Heart left ventricle (tissue), 16 donors: ENCODE measurements around the gene PYGO2. TPM values are rescaled to one million over a fixed set of nuclear protein-coding genes. Genes with fewer than 3 reads are reported as not detected.

ENCODE experiments used
- ATAC-seq, 4 donors: fragments of 200-7000 bp; cut with Tn5 transposase; one replicate each; pipeline ENCODE4 v1.9.1; 2020 to 2022; ENCODE audit warnings: moderate library complexity in 4 of 4, mild to moderate bottlenecking in 3 of 4, moderate number of reproducible peaks in 1 of 4
- DNase-seq, 5 donors: peaks; one replicate each; pipeline ENCODE4 v3.0.0-alpha.2; 2020
- H3K27ac ChIP-seq, 12 donors: fragments of 200-600 bp; sonication (generic) in 4 of 12; one replicate each; pipeline versions ENCODE4 v1.5.0 to v1.8.0; 2016 to 2022; ENCODE audit warnings: mild to moderate bottlenecking in 2 of 12
- H3K27me3 ChIP-seq, 9 donors: fragments of 200-600 bp; sonication (generic) in 2 of 9; one replicate each; pipeline versions ENCODE4 v1.5.1 to v1.8.0; 2016 to 2022; ENCODE audit warnings: mild to moderate bottlenecking in 3 of 9
- H3K36me3 ChIP-seq, 9 donors: fragments of 200-600 bp; sonication (generic) in 2 of 9; one replicate each; pipeline versions ENCODE4 v1.5.0 to v1.8.0; 2018 to 2022; ENCODE audit warnings: mild to moderate bottlenecking in 2 of 9
- H3K4me1 ChIP-seq, 12 donors: fragments of 200-600 bp; sonication (generic) in 4 of 12; one replicate each; pipeline versions ENCODE4 v1.5.0 to v1.8.0; 2016 to 2022; ENCODE audit warnings: mild to moderate bottlenecking in 3 of 12
- H3K4me3 ChIP-seq, 12 donors: fragments of 200-600 bp; sonication (generic) in 4 of 12; one replicate each; pipeline versions ENCODE4 v1.5.0 to v1.8.0; 2017 to 2022; ENCODE audit warnings: mild to moderate bottlenecking in 9 of 12, moderate library complexity in 4 of 12
- H3K9me3 ChIP-seq, 12 donors: fragments of 200-600 bp; sonication (generic) in 4 of 12; one replicate each; pipeline versions ENCODE4 v1.5.0 to v1.8.0; 2016 to 2022; ENCODE audit warnings: mild to moderate bottlenecking in 1 of 12
- POLR2A ChIP-seq, 2 donors: fragments of 450-650 bp; IDR thresholded peaks; one replicate each; pipeline ENCODE4 v1.6.1; 2017; ENCODE audit warnings: antibody characterized with exemption in 2 of 2, mild to moderate bottlenecking in 2 of 2, moderate library complexity in 2 of 2
- WGBS, 4 donors: extraction: QIAGEN DNeasy Blood & Tissue Kit in 2 of 4; methylation state at CpG; one replicate each; pipeline versions ENCODE4 v1.1.5 to v1.1.7; 2013 to 2018; 5-methylcytosine and 5-hydroxymethylcytosine counted together
- intact Hi-C, 10 donors: fragments of 100-400 bp; cut with DNase I; formaldehyde crosslinking; loops; one replicate each; pipeline versions ENCODE4 v1.11.1 to v1.14.2; 2022
- polyA plus RNA-seq, 2 donors: library from polyadenylated mRNA; stranded (reverse); fragments of 200-250 nt; gene quantifications; one replicate each; pipeline ENCODE4 v1.2.3, GENCODE V29; 2013
- total RNA-seq, 9 donors: library from RNA; depleted of rRNA in 2 of 9; stranded (reverse); fragments of >200 nt in 2 of 9; fragmentation: NEBNext Ultra II Directional in 3 of 9; extraction: Animal tissue kit (Norgen Biotek cat#: 25700) in 3 of 9; gene quantifications; one replicate each; pipeline versions ENCODE4 v1.1.0 to v1.2.4, GENCODE V29; 2016 to 2023
- TF ChIP-seq, protein P1 (sequence below), 12 donors: fragments of 200-600 bp; sonication (generic) in 4 of 12; IDR thresholded peaks; one replicate each; pipeline versions ENCODE4 v1.5.0 to v1.8.0; 2018 to 2022; ENCODE audit warnings: antibody characterized with exemption in 12 of 12, mild to moderate bottlenecking in 5 of 12
- donor health status: ischemic (EF 13 %, LVEDD 7.1; RV severe dilation, severe dysfunction).
- donor health status: healthy with polysubstance abuse.
- donor health status: DM: no; HTN: yes; CAD: no.
- donor health status: DM: no; HTN: no; CAD: no.
- donor health status: ischemic (EF 25% LVEDD 6.9; RV normal size, moderate dysfunction).
- donor health status: ischemic (EF 25% LVEDD 5.7; RV mildly dilated, moderate dysfunction).
- donor health status: healthy.
- donor health status: DM: yes; HTN: yes; CAD: no.
- donor health status: ischemic (EF 35%, LVEDD 5.7; RV mildly dilated, moderate dysfunction).
- donor health status: nonischemic (EF 11% LVEDD 7.7; RV severe dilation, severe dysfunction).
- donor health status: DM: yes; HTN: yes; CAD: no.
- donor health status: PGD.
- donor health status: ischemic (EF 29% LVEDD 5.4; RV normal size, mild dysfunction).
- donor health status: nonischemic (EF 23%, LVEDD 6.1; RV moderate dilation, normal function).

The PYGO2 gene
- total and polyA plus RNA-seq, 11 donors, result 9.7 to 19.2 (median 16.3) TPM

GRCh38 chr1:155004352-155005075 is 42.9 kb upstream of the PYGO2 start:
- DNase-seq (no peak), ATAC-seq (no peak)
- Histone ChIP-seq H3K4me1 (peaks cover 5 to 72% (median 58%) of the 10 kb centered on the region in 12 donors), H3K27ac (peak overlapping the region; percentile 77 to 98 (median 95)), H3K9me3 (no peaks in the 10 kb centered on the region), H3K4me3 (peak overlapping the region; percentile 70 to 96 (median 84)), H3K27me3 (no peaks in the 10 kb centered on the region), H3K36me3 (no peaks in the 10 kb centered on the region)
- 31 to 44% (median 40%) methylated on average over 5 of the region's 5 CpGs for WGBS, 4 donors
- intact Hi-C loops, result loop anchor here in 5 of 10 donors (5.0 kb wide), 3 partner anchors 42 to 48 kb away; partner anchors contain the start of genes ADAM15 (in 4 of the 5) and PYGO2 (in 1 of the 5)
- TF ChIP-seq, protein P1, sequence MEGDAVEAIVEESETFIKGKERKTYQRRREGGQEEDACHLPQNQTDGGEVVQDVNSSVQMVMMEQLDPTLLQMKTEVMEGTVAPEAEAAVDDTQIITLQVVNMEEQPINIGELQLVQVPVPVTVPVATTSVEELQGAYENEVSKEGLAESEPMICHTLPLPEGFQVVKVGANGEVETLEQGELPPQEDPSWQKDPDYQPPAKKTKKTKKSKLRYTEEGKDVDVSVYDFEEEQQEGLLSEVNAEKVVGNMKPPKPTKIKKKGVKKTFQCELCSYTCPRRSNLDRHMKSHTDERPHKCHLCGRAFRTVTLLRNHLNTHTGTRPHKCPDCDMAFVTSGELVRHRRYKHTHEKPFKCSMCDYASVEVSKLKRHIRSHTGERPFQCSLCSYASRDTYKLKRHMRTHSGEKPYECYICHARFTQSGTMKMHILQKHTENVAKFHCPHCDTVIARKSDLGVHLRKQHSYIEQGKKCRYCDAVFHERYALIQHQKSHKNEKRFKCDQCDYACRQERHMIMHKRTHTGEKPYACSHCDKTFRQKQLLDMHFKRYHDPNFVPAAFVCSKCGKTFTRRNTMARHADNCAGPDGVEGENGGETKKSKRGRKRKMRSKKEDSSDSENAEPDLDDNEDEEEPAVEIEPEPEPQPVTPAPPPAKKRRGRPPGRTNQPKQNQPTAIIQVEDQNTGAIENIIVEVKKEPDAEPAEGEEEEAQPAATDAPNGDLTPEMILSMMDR (IDR thresholded peaks at IDR 0.05), result no peak
- no peak for TF ChIP-seq POLR2A (IDR thresholded peaks at IDR 0.05)

DNA sequence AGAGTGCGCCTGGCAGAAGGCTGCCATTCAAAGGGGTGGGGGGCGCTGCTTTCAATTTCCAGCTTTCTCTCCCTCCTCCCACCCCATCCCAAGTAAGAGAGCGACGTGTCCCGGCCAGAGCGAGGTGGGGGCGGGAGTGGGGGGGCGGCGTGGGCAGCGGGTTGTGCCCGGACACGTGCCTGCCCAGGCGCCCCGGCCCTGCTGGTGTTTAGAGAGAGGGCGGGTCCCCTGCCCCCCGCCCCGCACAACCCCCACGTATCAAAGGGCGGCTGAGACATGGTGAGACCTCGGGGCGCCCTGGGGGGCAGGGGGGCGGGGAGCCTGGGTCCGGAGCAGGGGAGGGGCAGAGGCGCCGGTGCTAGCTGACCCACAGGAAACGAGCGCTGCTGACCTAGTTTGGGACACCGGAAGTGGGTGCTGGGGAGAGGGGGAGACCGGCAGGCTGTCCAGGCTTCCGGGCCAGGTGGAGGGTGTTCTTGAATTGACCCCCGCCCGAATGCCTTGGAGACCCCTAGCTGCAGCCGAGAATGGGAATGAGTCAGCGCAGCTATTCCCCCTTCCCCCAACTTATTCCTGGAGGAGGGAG is 42.3 kb upstream of the PYGO2 start:
- DNase-seq (peak; percentile 80 to 89 (median 85)), ATAC-seq (peak in 2 of 4 donors; percentile 4 to 21)
- 1 to 2% (median 1%) methylated on average over 26 to 34 of the region's 34 CpGs for WGBS, 4 donors
- no peaks in the 10 kb centered on the region for H3K27me3 ChIP-seq
- intact Hi-C loops, result loop anchor here in 5 of 10 donors (2.0 to 5.0 kb wide), 5 partner anchors 13 to 67 kb away; partner anchors contain the start of genes ADAM15 (in 4 of the 5), PMVK (in 1 of the 5) and PYGO2 (in 1 of the 5)
- H3K4me1 ChIP-seq, result peaks cover 5 to 74% (median 60%) of the 10 kb centered on the region in 12 donors
- peak overlapping the region; percentile 77 to 98 (median 95) for H3K27ac ChIP-seq
- peak overlapping the region; percentile 70 to 96 (median 84) for H3K4me3 ChIP-seq
- no peaks in the 10 kb centered on the region for H3K36me3 ChIP-seq
- no peaks in the 10 kb centered on the region for H3K9me3 ChIP-seq
- TF ChIP-seq, protein P1 (IDR thresholded peaks at IDR 0.05), result no peak
- TF ChIP-seq POLR2A (IDR thresholded peaks at IDR 0.05), result no peak

DNA sequence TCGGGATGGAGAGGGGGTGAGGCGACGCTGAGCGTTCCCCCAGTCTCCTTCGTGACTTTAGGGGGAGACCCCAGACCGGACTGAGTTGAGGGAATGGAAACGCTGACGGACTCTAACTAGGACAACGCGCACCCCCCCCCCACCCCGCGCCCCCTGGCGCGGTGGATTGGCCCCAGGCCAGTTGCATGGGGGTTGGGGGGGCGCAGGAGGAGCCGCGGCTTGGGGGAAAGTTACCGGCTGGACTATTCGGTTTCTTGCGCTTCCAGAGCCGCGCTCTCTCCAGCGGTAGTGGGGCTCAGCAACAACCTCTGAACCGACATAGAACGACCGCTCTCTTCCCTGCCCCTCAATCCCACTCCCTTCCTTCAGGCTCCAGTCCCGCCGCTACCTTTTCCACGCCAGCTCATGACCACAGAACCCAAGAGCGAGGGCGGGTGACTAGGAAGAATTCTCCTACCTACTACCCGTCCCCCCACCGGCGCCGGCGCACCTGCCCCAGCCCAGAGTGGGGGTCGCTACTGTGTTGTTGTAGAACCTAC is 41.7 kb upstream of the PYGO2 start:
- Histone ChIP-seq H3K4me3 (peak overlapping the region; percentile 70 to 96 (median 84)), H3K36me3 (no peaks in the 10 kb centered on the region), H3K4me1 (peaks cover 5 to 73% (median 56%) of the 10 kb centered on the region in 12 donors), H3K9me3 (no peaks in the 10 kb centered on the region), H3K27me3 (no peaks in the 10 kb centered on the region), H3K27ac (peak overlapping the region; percentile 77 to 98 (median 95))
- TF ChIP-seq, protein P1 (IDR thresholded peaks at IDR 0.05), result no peak
- TF ChIP-seq POLR2A (IDR thresholded peaks at IDR 0.05), result no peak
- 0 to 1% (median 1%) methylated on average over 26 to 37 of the region's 37 CpGs for WGBS, 4 donors
- ATAC-seq (no peak), DNase-seq (peak in 2 of 5 donors; percentile 46 to 52)
- intact Hi-C loops, result loop anchor here in 5 of 10 donors (2.0 to 5.0 kb wide), 5 partner anchors 14 to 66 kb away; partner anchors contain the start of genes ADAM15 (in 4 of the 5), PMVK (in 1 of the 5) and PYGO2 (in 1 of the 5)
